Neural crest cell (in vitro differentiated cells): ENCODE results near the gene IGF2BP3. TPM values are rescaled to one million over a fixed set of nuclear protein-coding genes. Genes with fewer than 3 reads are reported as not detected.

ENCODE experiments used
- DNase-seq: peaks from one replicate; pipeline ENCODE4 v3.0.0; 2021; ENCODE audit warnings: low read depth, mixed read lengths, low spot score
- H3K27ac Mint-ChIP-seq: one replicate; pipeline ENCODE4 v1.8.0; 2021; ENCODE audit warnings: mild to moderate bottlenecking, mixed read lengths; ENCODE audit not compliant: unreplicated experiment
- H3K27me3 Mint-ChIP-seq: 2 replicates; pipeline ENCODE4 v1.8.0; 2021; ENCODE audit warnings: low read depth, mild to moderate bottlenecking, mixed read lengths
- H3K36me3 Mint-ChIP-seq: 2 replicates; pipeline ENCODE4 v1.8.0; 2021; ENCODE audit warnings: low read depth, mild to moderate bottlenecking, mixed read lengths
- H3K4me1 Mint-ChIP-seq: 2 replicates; pipeline ENCODE4 v1.8.0; 2021; ENCODE audit warnings: mixed read lengths
- H3K4me3 Mint-ChIP-seq: one replicate; pipeline ENCODE4 v1.8.0; 2021; ENCODE audit warnings: mild to moderate bottlenecking, mixed read lengths
- H3K9me3 Mint-ChIP-seq: 2 replicates; pipeline ENCODE4 v1.8.0; 2021; ENCODE audit warnings: mixed read lengths
- total RNA-seq: library from RNA; stranded (reverse); gene quantifications from 2 replicates; pipeline ENCODE4 v1.2.1, GENCODE V29; 2021
- TF ChIP-seq, protein P1 (sequence below): fragments of 200-600 bp; sonication (generic); conservative IDR thresholded peaks from 2 replicates; pipeline ENCODE4 v1.5.0; 2021; ENCODE audit warnings: antibody characterized with exemption, mild to moderate bottlenecking

The IGF2BP3 gene
- total RNA-seq, 1 donor from 2014 or later, result 117 TPM

GRCh38 chr7:23353172-23353571, 117.1 kb downstream of the IGF2BP3 start:
- Mint-ChIP-seq H3K4me1 (peaks cover 43% of the 10 kb centered on the region), H3K4me3 (peak overlapping the region; percentile 22), H3K36me3 (peaks cover 10% of the 10 kb centered on the region), H3K27me3 (no peaks in the 10 kb centered on the region), H3K27ac (peak overlapping the region; percentile 79), H3K9me3 (no peaks in the 10 kb centered on the region)
- no peak for DNase-seq
- TF ChIP-seq, protein P1, sequence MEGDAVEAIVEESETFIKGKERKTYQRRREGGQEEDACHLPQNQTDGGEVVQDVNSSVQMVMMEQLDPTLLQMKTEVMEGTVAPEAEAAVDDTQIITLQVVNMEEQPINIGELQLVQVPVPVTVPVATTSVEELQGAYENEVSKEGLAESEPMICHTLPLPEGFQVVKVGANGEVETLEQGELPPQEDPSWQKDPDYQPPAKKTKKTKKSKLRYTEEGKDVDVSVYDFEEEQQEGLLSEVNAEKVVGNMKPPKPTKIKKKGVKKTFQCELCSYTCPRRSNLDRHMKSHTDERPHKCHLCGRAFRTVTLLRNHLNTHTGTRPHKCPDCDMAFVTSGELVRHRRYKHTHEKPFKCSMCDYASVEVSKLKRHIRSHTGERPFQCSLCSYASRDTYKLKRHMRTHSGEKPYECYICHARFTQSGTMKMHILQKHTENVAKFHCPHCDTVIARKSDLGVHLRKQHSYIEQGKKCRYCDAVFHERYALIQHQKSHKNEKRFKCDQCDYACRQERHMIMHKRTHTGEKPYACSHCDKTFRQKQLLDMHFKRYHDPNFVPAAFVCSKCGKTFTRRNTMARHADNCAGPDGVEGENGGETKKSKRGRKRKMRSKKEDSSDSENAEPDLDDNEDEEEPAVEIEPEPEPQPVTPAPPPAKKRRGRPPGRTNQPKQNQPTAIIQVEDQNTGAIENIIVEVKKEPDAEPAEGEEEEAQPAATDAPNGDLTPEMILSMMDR, result no peak

DNA sequence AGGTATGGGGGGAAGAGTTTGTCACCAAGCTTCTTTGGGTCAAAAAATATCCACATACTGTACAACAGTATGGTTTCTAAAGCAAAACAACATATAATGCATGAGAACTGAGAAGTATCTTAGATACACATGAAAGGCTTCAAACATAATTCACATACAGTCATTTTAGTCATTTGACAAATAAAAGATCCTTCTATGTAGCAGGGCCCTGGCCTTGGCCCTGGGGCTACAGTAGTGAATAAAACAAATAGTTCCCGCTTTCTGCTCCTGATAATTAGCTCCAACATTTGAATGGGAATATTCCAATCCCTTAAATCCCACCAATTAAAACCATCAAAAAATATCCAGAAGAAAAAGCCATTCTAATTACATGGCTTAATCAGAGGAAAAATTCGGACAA, 119.8 kb downstream of the IGF2BP3 start:
- DNase-seq, result no peak
- Mint-ChIP-seq H3K9me3 (no peaks in the 10 kb centered on the region), H3K27me3 (no peaks in the 10 kb centered on the region), H3K4me3 (no peak overlapping the region), H3K4me1 (peaks cover 49% of the 10 kb centered on the region), H3K27ac (peak overlapping the region; percentile 9), H3K36me3 (peaks cover 20% of the 10 kb centered on the region)
- TF ChIP-seq, protein P1, result no peak

- Mint-ChIP-seq H3K36me3 (peaks cover 22% of the 10 kb centered on the region), H3K9me3 (no peaks in the 10 kb centered on the region), H3K4me3 (no peak overlapping the region), H3K27me3 (no peaks in the 10 kb centered on the region), H3K4me1 (peaks cover 51% of the 10 kb centered on the region), H3K27ac (no peak overlapping the region)
- DNase-seq, result no peak
- TF ChIP-seq, protein P1, result no peak
These were observed 120.7 kb downstream of the IGF2BP3 start for GRCh38 chr7:23349484-23350157.

DNA sequence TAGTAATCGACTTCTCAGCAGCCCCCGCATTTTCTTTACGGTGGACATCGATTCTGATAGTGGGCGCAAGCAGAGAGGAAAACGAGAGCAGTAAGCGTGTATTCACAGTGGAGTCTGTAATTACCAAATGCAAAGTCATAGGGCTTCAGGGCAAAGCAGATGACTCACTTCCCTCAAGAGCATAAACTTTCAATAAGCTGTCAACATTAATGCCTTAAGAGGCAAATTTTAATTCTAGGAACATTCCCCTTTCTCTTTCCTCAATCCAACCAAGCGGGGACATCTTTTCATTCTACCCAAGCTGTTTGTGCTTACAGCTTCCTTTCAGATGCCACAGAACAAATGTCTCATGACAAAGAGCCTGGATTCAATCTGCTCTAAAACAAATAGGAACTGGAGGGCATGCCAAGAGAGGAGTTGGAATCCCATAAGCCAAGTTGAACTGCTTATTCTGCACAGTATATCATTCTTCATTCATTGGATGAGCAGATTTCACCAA, 122.6 kb downstream of the IGF2BP3 start:
- Mint-ChIP-seq H3K4me3 (no peak overlapping the region), H3K4me1 (peaks cover 45% of the 10 kb centered on the region), H3K9me3 (no peaks in the 10 kb centered on the region), H3K36me3 (peaks cover 24% of the 10 kb centered on the region), H3K27me3 (no peaks in the 10 kb centered on the region), H3K27ac (peak overlapping the region; percentile 90)
- DNase-seq, result no peak
- TF ChIP-seq, protein P1, result no peak

GRCh38 chr7:23347033-23347681, 123.1 kb downstream of the IGF2BP3 start:
- Mint-ChIP-seq H3K36me3 (peaks cover 29% of the 10 kb centered on the region), H3K9me3 (no peaks in the 10 kb centered on the region), H3K4me1 (peaks cover 45% of the 10 kb centered on the region), H3K27me3 (no peaks in the 10 kb centered on the region), H3K27ac (peak overlapping the region; percentile 90), H3K4me3 (no peak overlapping the region)
- TF ChIP-seq, protein P1, result no peak
- DNase-seq, result no peak
